GM13977 (cell line): ENCODE measurements around the gene SLC10A1.

Experiments used
- DNase-seq: peaks from one replicate; pipeline ENCODE4 v3.0.0; 2012; ENCODE audit warnings: low spot score
- CTCF ChIP-seq: IDR thresholded peaks from 2 replicates; pipeline ENCODE4 v1.5.1; 2012; ENCODE audit warnings: mild to moderate bottlenecking, control low read depth; ENCODE audit not compliant: insufficient read depth; ENCODE audit errors: extremely low read depth, missing control alignments
- in situ Hi-C: fragments of 300-500 bp; cut with MboI; formaldehyde crosslinking; loops from one replicate; pipeline ENCODE4 v1.12.0; 2022; ENCODE audit warnings: low sequenced_read_pairs, low pct_unique_long_range_greater_than_20kb, mixed read lengths, inconsistent platforms; ENCODE audit not compliant: unreplicated experiment

The SLC10A1 gene

GRCh38 chr14:69767369-69767999 lies 29.6 kb downstream of the SLC10A1 start:
- TF ChIP-seq CTCF: no peak

GRCh38 chr14:69766984-69767368 lies 30.1 kb downstream of the SLC10A1 start, which contains the start of gene SRSF5:
SRSF5 (plus strand) TSS chr14:69767142; CDS start chr14:69768157, 1,015 bp downstream.
- in situ Hi-C loops: no loop called here

More at GRCh38 chr14:69767369-69767999, 29.6 kb downstream of the SLC10A1 start:
- peak; percentile 93 for DNase-seq
- in situ Hi-C loops: no loop called here

DNA sequence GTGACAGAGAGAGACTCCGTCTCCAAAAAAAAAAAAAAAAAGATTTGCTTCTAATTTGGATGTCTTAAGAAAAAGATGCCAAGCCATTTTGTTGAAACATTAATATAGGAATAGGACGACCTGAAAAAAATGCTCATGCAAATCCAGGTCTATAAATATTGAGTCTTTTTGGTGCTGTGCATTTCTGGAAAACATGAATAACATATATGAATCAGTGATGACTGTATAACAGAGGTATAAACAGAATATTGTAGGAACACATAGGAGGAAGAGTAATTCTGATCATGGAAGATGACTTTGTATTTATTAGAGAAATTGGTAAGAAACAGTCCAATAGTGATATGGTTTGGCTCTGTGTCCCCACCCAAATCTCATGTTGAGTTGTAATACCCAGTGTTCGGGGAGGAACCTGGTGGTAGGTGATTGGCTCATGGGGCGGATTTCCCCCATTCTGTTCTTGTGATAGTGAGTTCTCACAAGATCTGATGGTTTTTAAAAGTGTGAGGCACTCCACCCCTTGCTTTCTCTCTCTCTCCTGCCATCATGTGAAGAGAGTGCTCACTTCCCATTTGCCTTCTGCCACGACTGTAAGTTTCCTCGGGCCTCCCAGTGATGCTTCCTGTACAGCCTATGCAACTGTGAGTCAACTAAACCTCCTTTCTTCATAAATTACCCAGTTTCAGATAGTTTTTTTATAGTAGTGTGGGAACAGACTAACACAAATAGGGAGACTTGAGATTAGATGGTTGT lies 33.1 kb downstream of the SLC10A1 start:
- TF ChIP-seq CTCF: no peak
- in situ Hi-C loops: no loop called here

More at GRCh38 chr14:69766984-69767368, 30.1 kb downstream of the SLC10A1 start, which contains the start of gene SRSF5:
- DNase-seq: peak; percentile 91
- no peak for TF ChIP-seq CTCF

GRCh38 chr14:69760810-69761209 lies 36.2 kb downstream of the SLC10A1 start:
- no peak for TF ChIP-seq CTCF
- in situ Hi-C loops: no loop called here
- DNase-seq: no peak

More for the DNA sequence above, 33.1 kb downstream of the SLC10A1 start:
- no peak for DNase-seq

DNA sequence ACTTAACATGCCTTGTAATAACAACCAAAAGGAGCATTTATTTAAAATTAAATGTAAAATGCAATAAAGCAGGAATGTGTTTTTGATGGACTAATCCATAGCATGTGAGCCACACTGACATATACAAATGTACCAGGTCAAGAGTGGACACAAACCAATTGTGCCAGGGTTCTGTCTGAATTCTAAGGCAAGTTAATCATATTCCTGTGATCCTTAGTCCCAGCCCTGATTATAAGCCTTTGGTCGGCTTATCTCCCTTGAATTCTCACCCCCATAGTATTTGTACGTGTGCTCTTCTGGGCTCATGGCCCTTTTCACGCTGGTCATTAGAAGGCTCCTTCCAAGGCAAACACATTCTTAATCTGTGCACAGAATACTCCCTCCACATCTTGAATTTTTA lies 40.7 kb downstream of the SLC10A1 start:
- no peak for DNase-seq
- in situ Hi-C loops: no loop called here
- TF ChIP-seq CTCF: no peak

- TF ChIP-seq CTCF: no peak
- in situ Hi-C loops: no loop called here
- DNase-seq: no peak
Measured at GRCh38 chr14:69755784-69756183, 41.3 kb downstream of the SLC10A1 start.
